Naive thymus-derived CD4-positive, alpha-beta T cell (primary cell): Measurements from ENCODE around the gene DMD. TPM values are rescaled to one million over a fixed set of nuclear protein-coding genes. Genes with fewer than 3 reads are reported as not detected.

Experiments used
- ATAC-seq: fragments of 150-1000 bp; cut with Tn5 transposase; 2 replicates; pipeline ENCODE4 v1.10.0; 2021; ENCODE audit warnings: mild to moderate bottlenecking, moderate library complexity
- CTCF ChIA-PET: fragments of 350-600 bp; sonication (Branson Sonifier 250); formaldehyde crosslinking; loops from one replicate; lab custom pipeline; 2021; ENCODE audit warnings: antibody characterized with exemption; lab: Charles Lee
- POLR2A ChIA-PET: fragments of 350-600 bp; sonication (Branson Sonifier 250); formaldehyde crosslinking; loops from one replicate; lab custom pipeline; 2021; ENCODE audit warnings: antibody characterized with exemption, inconsistent platforms; lab: Charles Lee
- DNase-seq, 9 donors: peaks; one replicate each; pipeline versions ENCODE4 v3.0.0 to v3.0.0-alpha.2; 2020 to 2022; ENCODE audit warnings: mixed read lengths in 1 of 9
- H3K27ac ChIP-seq: one replicate; pipeline ENCODE4 v1.7.0; 2013; ENCODE audit warnings: mild to moderate bottlenecking, low read depth, low read length, moderate library complexity
- H3K27me3 ChIP-seq, 2 donors: one replicate each; pipeline ENCODE4 v1.7.0; 2013; ENCODE audit warnings: low read length in 2 of 2, mild to moderate bottlenecking in 2 of 2, moderate library complexity in 2 of 2; ENCODE audit not compliant: control insufficient read depth in 2 of 2, insufficient read depth in 2 of 2
- H3K36me3 ChIP-seq, 3 experiments: 1 replicate in 2 of 3; 2 replicates in 1 of 3; pipeline ENCODE4 v1.7.0; 2013; ENCODE audit warnings: low read length in 3 of 3, mild to moderate bottlenecking in 3 of 3, moderate library complexity in 1 of 3; ENCODE audit not compliant: insufficient read depth in 3 of 3, control insufficient read depth in 2 of 3
- H3K4me1 ChIP-seq, 2 donors: one replicate each; pipeline ENCODE4 v1.7.0; 2013; ENCODE audit warnings: low read length in 2 of 2, mild to moderate bottlenecking in 2 of 2, moderate library complexity in 1 of 2; ENCODE audit not compliant: control insufficient read depth in 2 of 2, insufficient read depth in 2 of 2
- H3K4me3 ChIP-seq: 2 replicates; pipeline ENCODE4 v1.7.0; 2013; ENCODE audit warnings: mild to moderate bottlenecking, low read length
- H3K9me3 ChIP-seq, 3 experiments: 1 replicate in 2 of 3; 2 replicates in 1 of 3; pipeline ENCODE4 v1.7.0; 2013; ENCODE audit warnings: low read length in 3 of 3; ENCODE audit not compliant: control insufficient read depth in 2 of 3
- H3K27ac Mint-ChIP-seq, 9 donors: one replicate each; pipeline ENCODE4 v1.8.0; 2020 to 2022; ENCODE audit warnings: mixed read lengths in 9 of 9, mild to moderate bottlenecking in 8 of 9, moderate library complexity in 5 of 9, inconsistent platforms in 2 of 9
- H3K27me3 Mint-ChIP-seq, 5 donors: one replicate each; pipeline ENCODE4 v1.8.0; 2021 to 2022; ENCODE audit warnings: mixed read lengths in 5 of 5, mild to moderate bottlenecking in 1 of 5
- H3K36me3 Mint-ChIP-seq, 5 donors: one replicate each; pipeline ENCODE4 v1.8.0; 2020 to 2022; ENCODE audit warnings: mixed read lengths in 5 of 5, mild to moderate bottlenecking in 3 of 5, inconsistent platforms in 1 of 5
- H3K4me1 Mint-ChIP-seq, 7 donors: one replicate each; pipeline ENCODE4 v1.8.0; 2020 to 2022; ENCODE audit warnings: mixed read lengths in 7 of 7, mild to moderate bottlenecking in 3 of 7, inconsistent platforms in 1 of 7
- H3K4me3 Mint-ChIP-seq, 10 donors: one replicate each; pipeline ENCODE4 v1.8.0; 2020 to 2022; ENCODE audit warnings: mild to moderate bottlenecking in 10 of 10, mixed read lengths in 10 of 10, moderate library complexity in 6 of 10, inconsistent platforms in 2 of 10
- H3K9me3 Mint-ChIP-seq, 11 donors: one replicate each; pipeline ENCODE4 v1.8.0; 2020 to 2022; ENCODE audit warnings: mixed read lengths in 11 of 11, mild to moderate bottlenecking in 4 of 11, inconsistent platforms in 1 of 11, moderate library complexity in 1 of 11
- intact Hi-C, 2 donors: fragments of 100-400 bp; cut with micrococcal nuclease; formaldehyde crosslinking; loops; one replicate each; pipeline ENCODE4 v1.15.1; 2023
- polyA plus RNA-seq, 2 donors: library from polyadenylated mRNA; unstranded; fragments of 300-500 nt; fragmentation: Illumina TruSeq; gene quantifications; one replicate each; pipeline ENCODE4 v1.2.3, GENCODE V29; 2021
- total RNA-seq, 6 experiments: library from RNA in 5 of 6; stranded (reverse) in 5 of 6; gene quantifications; 1 replicate in 5 of 6; 2 replicates in 1 of 6; pipeline ENCODE4 v1.2.3 and lab custom pipeline; 2021 to 2026

The DMD gene
- total and polyA plus RNA-seq, 7 experiments from 2014 or later, result 0.02 to 4.9 (median 0.28) TPM; not detected in 3

DNA sequence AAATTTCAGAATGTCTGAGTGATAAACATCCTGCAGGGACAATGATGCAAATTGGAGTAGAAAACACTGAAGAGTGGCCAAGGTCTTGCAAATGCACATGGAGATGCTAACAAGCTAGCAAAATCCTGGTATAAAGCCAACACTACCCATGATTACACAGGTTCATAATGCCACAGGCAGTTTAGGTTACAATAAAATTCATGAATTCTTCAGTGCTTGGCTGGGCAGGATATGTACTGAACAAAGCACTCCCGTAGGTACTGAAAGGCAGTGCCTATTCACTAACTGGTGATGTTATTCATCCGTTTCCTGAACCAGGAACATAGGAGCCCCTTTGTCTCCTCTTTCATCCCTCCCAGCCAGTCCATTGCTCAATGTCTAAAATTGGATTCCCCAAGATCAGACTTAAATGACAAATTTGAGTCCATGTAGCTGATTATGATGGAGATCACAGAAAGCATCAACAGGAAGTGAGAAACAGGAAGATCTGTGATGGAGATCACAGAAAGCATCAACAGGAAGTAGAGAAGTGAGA, 244.5 kb downstream of the DMD start:
- H3K9me3 Mint-ChIP-seq, result peaks cover 0 to 6% (median 4%) of the 10 kb centered on the region in 11 donors
- H3K36me3 Mint-ChIP-seq, result no peaks in the 10 kb centered on the region
- H3K27me3 ChIP-seq, result no peaks in the 10 kb centered on the region
- peaks cover 0 to 3% (median 0%) of the 10 kb centered on the region in 7 donors for H3K4me1 Mint-ChIP-seq
- H3K27ac Mint-ChIP-seq, result no peak overlapping the region
- H3K4me1 ChIP-seq, result no peaks in the 10 kb centered on the region
- no peak overlapping the region for H3K4me3 Mint-ChIP-seq
- ChIA-PET CTCF (no interaction called here), POLR2A (no interaction called here)
- H3K4me3 ChIP-seq, result no peak overlapping the region
- intact Hi-C loops, result no loop called here
- H3K27ac ChIP-seq, result no peak overlapping the region
- ATAC-seq, result no peak
- no peaks in the 10 kb centered on the region for H3K9me3 ChIP-seq
- H3K27me3 Mint-ChIP-seq, result no peaks in the 10 kb centered on the region
- DNase-seq, result no peak
- H3K36me3 ChIP-seq, result no peaks in the 10 kb centered on the region

GRCh38 chrX:32954125-32954524, 257.2 kb downstream of the DMD start:
- H3K9me3 Mint-ChIP-seq, result peaks cover 0 to 2% (median 0%) of the 10 kb centered on the region in 11 donors
- no peaks in the 10 kb centered on the region for H3K4me1 Mint-ChIP-seq
- H3K4me3 ChIP-seq, result no peak overlapping the region
- H3K4me1 ChIP-seq, result no peaks in the 10 kb centered on the region
- H3K9me3 ChIP-seq, result no peaks in the 10 kb centered on the region
- H3K27ac Mint-ChIP-seq, result no peak overlapping the region
- no peak overlapping the region for H3K4me3 Mint-ChIP-seq
- no peaks in the 10 kb centered on the region for H3K36me3 ChIP-seq
- no peak for DNase-seq
- no peaks in the 10 kb centered on the region for H3K27me3 Mint-ChIP-seq
- H3K27me3 ChIP-seq, result no peaks in the 10 kb centered on the region
- H3K36me3 Mint-ChIP-seq, result no peaks in the 10 kb centered on the region
- H3K27ac ChIP-seq, result no peak overlapping the region
- ChIA-PET POLR2A (no interaction called here), CTCF (no interaction called here)
- ATAC-seq, result no peak
- intact Hi-C loops, result no loop called here

- Mint-ChIP-seq H3K27ac (no peak overlapping the region), H3K27me3 (no peaks in the 10 kb centered on the region), H3K4me1 (peaks cover 0 to 2% (median 0%) of the 10 kb centered on the region in 7 donors), H3K9me3 (no peaks in the 10 kb centered on the region), H3K36me3 (no peaks in the 10 kb centered on the region), H3K4me3 (no peak overlapping the region)
- Histone ChIP-seq H3K9me3 (no peaks in the 10 kb centered on the region), H3K27me3 (no peaks in the 10 kb centered on the region), H3K4me1 (no peaks in the 10 kb centered on the region), H3K4me3 (no peak overlapping the region), H3K27ac (no peak overlapping the region), H3K36me3 (no peaks in the 10 kb centered on the region)
- ChIA-PET CTCF (no interaction called here), POLR2A (no interaction called here)
- ATAC-seq (no peak), DNase-seq (no peak)
- intact Hi-C loops, result no loop called here
Observed at GRCh38 chrX:32948130-32948529, 263.2 kb downstream of the DMD start.

DNA sequence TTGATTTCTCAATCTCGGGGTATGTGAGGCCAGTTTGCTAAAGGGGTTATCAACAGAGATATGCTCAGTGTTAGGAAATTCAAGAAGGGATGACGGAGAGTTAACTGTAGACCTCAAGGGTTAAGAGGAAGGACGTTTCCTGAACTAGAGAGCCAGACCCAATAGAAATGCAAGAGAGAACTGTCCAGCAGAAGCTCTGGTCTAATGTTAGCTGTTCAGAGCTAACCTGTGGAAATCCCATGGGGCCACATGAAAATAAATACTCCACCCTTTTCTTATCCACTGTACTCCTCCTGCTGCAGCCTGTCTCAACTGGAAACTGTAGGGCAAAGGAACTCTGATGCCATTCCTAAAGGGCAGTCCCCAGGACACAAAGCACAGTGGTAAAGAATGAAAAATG, 274.3 kb downstream of the DMD start:
- H3K4me1 ChIP-seq, result no peaks in the 10 kb centered on the region
- no peak overlapping the region for H3K27ac Mint-ChIP-seq
- no peaks in the 10 kb centered on the region for H3K9me3 ChIP-seq
- no peaks in the 10 kb centered on the region for H3K4me1 Mint-ChIP-seq
- H3K27me3 ChIP-seq, result no peaks in the 10 kb centered on the region
- no peak overlapping the region for H3K4me3 ChIP-seq
- intact Hi-C loops, result no loop called here
- H3K27ac ChIP-seq, result no peak overlapping the region
- POLR2A ChIA-PET, result no interaction called here
- H3K27me3 Mint-ChIP-seq, result no peaks in the 10 kb centered on the region
- no peak overlapping the region for H3K4me3 Mint-ChIP-seq
- H3K36me3 ChIP-seq, result no peaks in the 10 kb centered on the region
- H3K36me3 Mint-ChIP-seq, result no peaks in the 10 kb centered on the region
- CTCF ChIA-PET, result no interaction called here
- no peak for ATAC-seq
- peaks cover 0 to 9% (median 2%) of the 10 kb centered on the region in 11 donors for H3K9me3 Mint-ChIP-seq
- no peak for DNase-seq

DNA sequence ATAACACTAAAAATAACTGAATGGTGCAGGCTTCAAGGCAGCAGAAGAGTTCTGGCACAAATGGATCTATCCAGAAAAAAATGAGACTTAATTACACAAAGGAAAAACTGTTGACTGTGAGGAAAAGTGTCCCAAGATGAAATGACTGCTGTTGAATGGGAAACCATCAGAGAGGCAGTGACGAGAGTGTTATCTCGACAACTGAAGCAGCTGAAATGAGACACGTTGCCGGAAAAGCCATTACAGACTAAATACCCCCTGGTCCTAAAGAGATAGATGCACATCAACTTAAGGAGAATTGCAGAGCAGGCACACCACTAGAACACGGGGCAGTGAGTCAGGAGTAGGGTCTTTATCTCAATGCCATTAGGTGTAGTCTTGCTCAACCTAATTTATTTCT, 277.8 kb downstream of the DMD start:
- ATAC-seq, result no peak
- Mint-ChIP-seq H3K36me3 (no peaks in the 10 kb centered on the region), H3K9me3 (peaks cover 0 to 6% (median 0%) of the 10 kb centered on the region in 11 donors), H3K27ac (no peak overlapping the region), H3K27me3 (no peaks in the 10 kb centered on the region), H3K4me1 (no peaks in the 10 kb centered on the region), H3K4me3 (no peak overlapping the region)
- ChIA-PET POLR2A (no interaction called here), CTCF (no interaction called here)
- no peak overlapping the region for H3K27ac ChIP-seq
- DNase-seq, result no peak
- no peak overlapping the region for H3K4me3 ChIP-seq
- H3K36me3 ChIP-seq, result no peaks in the 10 kb centered on the region
- no peaks in the 10 kb centered on the region for H3K9me3 ChIP-seq
- intact Hi-C loops, result no loop called here
- H3K4me1 ChIP-seq, result no peaks in the 10 kb centered on the region
- no peaks in the 10 kb centered on the region for H3K27me3 ChIP-seq

DNA sequence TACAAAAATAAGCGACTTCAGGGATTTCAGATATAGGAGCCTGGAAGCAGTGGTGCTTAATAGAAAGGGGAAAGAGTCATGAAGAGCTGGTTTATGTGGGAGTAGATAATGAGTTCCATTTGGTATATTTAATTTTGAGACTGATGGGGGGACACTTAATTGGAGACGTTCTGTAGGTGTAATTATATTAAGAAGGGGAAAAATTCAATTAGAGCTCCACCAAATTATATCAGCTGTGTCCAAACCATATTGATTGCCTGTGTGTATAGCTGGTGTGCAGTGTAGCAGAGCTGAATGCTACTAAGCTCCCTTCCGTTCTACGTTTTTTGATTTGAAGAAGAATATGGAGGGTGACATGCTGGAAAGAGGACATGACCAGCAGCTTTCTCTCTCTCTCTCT, 282.3 kb downstream of the DMD start:
- H3K36me3 ChIP-seq, result no peaks in the 10 kb centered on the region
- no peaks in the 10 kb centered on the region for H3K36me3 Mint-ChIP-seq
- H3K27me3 Mint-ChIP-seq, result no peaks in the 10 kb centered on the region
- H3K27ac Mint-ChIP-seq, result no peak overlapping the region
- H3K4me3 ChIP-seq, result no peak overlapping the region
- no peaks in the 10 kb centered on the region for H3K27me3 ChIP-seq
- H3K4me1 ChIP-seq, result no peaks in the 10 kb centered on the region
- H3K4me3 Mint-ChIP-seq, result no peak overlapping the region
- peaks cover 0 to 5% (median 0%) of the 10 kb centered on the region in 11 donors for H3K9me3 Mint-ChIP-seq
- ChIA-PET POLR2A (no interaction called here), CTCF (no interaction called here)
- DNase-seq (no peak), ATAC-seq (no peak)
- intact Hi-C loops, result no loop called here
- H3K9me3 ChIP-seq, result no peaks in the 10 kb centered on the region
- H3K4me1 Mint-ChIP-seq, result no peaks in the 10 kb centered on the region
- no peak overlapping the region for H3K27ac ChIP-seq

GRCh38 chrX:32896088-32896487, 315.3 kb downstream of the DMD start:
- no peak overlapping the region for H3K4me3 ChIP-seq
- no peaks in the 10 kb centered on the region for H3K27me3 Mint-ChIP-seq
- H3K27ac ChIP-seq, result no peak overlapping the region
- ChIA-PET POLR2A (no interaction called here), CTCF (interaction anchor here (0.6 kb wide), 1 partner anchor 185 kb away, joined by 4 read pairs; no protein-coding TSS in a partner anchor)
- H3K27ac Mint-ChIP-seq, result no peak overlapping the region
- no peaks in the 10 kb centered on the region for H3K36me3 ChIP-seq
- H3K4me3 Mint-ChIP-seq, result no peak overlapping the region
- intact Hi-C loops, result no loop called here
- no peaks in the 10 kb centered on the region for H3K36me3 Mint-ChIP-seq
- no peaks in the 10 kb centered on the region for H3K4me1 Mint-ChIP-seq
- no peaks in the 10 kb centered on the region for H3K27me3 ChIP-seq
- ATAC-seq (no peak), DNase-seq (no peak)
- H3K9me3 ChIP-seq, result no peaks in the 10 kb centered on the region
- no peaks in the 10 kb centered on the region for H3K4me1 ChIP-seq
- H3K9me3 Mint-ChIP-seq, result peaks cover 0 to 6% (median 0%) of the 10 kb centered on the region in 11 donors
